ACHN (cell line): ENCODE measurements around the gene PRSS57.
"Not testable (repeated sequence)": the region's sequence is repeated elsewhere in the genome, so short reads cannot be mapped to it uniquely, and the experiment has no call there.

Experiments used
- DNase-seq: peaks from one replicate; pipeline ENCODE4 v3.0.0-alpha.2; 2015
- in situ Hi-C: cut with HindIII; loops from 2 replicates; pipeline ENCODE4 v1.10.0; 2017; ENCODE audit warnings: low sequenced_read_pairs, low pct_ligation_motif_present, low pct_unique_long_range_greater_than_20kb

PRSS57 gene

DNA sequence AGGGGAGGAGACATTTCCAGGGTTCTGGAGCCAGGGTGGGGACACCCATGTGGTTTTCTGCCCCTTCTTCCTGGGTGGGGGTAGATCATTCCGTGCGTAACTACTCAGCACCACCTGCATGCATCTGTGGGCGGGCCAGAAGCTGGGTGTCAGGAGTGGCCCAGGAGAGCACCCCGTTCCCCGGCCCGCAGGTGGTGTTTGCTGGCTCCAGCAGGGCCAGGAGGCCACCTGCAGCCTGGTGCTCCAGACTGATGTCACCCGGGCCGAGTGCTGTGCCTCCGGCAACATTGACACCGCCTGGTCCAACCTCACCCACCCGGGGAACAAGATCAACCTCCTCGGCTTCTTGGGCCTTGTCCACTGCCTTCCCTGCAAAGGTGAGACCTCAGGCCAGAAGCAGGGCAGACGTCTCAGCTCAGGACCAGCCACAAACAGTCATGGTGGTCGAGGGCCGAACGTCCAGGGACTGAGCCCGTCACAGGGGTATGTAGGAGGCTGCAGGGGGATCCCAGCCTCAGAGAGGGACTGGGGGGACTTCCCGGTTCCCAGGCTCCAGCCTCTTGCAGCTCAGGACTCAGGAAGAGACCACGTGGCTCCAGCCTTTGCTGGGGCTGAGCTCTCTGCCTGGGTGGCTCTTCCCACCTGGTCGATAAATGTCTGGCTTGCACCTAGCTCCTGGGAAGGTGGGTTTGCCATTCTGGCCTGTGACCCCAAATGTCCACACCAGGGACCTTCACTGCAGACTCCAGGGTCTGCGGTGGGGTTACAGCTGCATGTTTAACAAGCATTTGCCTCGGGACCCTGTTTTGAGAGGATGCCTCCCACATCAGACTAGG, 17.4 kb downstream of the PRSS57 start:
- DNase-seq: no peak
- in situ Hi-C loops: no loop called here

DNA sequence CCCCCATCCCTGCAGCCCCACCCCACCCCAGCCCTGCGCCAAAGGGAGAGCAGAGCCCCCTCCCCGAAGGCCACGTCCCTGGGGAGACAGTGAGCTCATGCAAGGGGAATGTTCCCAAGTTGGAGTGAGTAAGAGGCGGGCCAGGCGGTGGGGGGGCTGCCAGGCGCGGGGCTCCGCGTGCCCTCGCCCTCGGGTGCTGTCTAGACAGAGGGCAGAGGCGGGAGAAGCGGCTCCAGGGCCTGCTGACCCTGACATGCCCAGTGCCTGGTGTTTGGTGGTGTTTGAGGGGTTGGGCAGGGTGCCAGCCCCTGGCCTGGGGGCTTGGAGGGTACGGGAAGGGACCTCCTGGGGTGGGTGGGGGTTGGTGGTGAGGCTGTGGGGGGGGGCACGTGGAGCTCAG, 18.1 kb downstream of the PRSS57 start:
- peak; percentile 88 for DNase-seq
- in situ Hi-C loops: no loop called here

DNA sequence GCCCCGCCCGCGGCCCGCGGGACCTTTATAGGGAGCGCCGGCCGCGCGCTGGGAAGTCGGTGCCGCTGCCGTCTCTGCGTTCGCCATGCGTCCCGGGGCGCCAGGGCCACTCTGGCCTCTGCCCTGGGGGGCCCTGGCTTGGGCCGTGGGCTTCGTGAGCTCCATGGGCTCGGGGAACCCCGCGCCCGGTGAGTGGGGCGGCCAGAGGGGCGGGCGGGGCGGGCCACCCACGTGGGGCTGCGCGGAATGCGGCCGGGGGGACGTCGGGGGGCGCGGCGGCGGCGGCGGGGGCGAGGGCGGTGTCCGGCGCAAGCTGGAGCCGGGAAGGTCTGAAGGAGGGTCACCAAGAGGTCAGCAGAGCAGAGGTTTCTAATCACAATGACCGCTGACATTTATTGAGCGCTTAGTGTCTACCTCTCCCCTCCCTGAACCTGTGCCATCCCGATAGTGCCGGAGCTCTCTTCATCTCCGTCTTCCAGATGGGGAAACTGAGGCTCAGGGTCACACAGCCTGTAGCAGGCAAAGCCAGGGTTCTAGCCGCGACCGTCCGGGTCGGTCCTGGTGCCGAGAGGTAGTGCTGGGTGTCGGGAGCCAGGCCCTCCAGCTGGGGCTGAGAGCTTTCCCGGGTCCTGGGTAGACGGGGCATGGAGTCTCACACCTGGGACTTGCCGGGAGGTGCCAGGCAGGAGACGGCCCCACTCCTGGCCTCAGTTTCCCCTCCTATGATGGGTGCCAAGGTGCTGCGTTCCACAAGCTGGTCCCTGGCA, 18.7 kb downstream of the PRSS57 start, which contains the start of gene FSTL3:
TSS of gene FSTL3 (plus strand) at position 54 of the 767 bp plus-strand sequence. CDS start at position 86, 32 bp downstream.
- peak; percentile 45 for DNase-seq
- in situ Hi-C loops: no loop called here

DNA sequence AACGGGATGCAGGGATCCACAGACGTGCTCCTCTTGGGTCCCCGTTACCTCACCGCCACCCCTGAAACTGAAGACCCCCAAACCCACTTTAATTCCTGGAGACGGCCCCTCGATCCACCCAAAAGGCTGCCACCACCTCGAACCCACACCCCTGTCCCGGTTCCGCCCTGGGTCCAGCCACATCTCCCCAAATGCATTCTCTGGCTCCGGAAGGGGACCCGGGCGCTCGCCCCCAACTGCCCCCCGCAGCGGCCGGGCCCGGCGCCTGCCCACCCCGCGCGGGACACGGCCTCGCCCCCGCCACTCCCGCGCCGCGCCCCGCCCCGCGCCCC, 19.3 kb downstream of the PRSS57 start:
- DNase-seq: no peak
- in situ Hi-C loops: no loop called here

DNA sequence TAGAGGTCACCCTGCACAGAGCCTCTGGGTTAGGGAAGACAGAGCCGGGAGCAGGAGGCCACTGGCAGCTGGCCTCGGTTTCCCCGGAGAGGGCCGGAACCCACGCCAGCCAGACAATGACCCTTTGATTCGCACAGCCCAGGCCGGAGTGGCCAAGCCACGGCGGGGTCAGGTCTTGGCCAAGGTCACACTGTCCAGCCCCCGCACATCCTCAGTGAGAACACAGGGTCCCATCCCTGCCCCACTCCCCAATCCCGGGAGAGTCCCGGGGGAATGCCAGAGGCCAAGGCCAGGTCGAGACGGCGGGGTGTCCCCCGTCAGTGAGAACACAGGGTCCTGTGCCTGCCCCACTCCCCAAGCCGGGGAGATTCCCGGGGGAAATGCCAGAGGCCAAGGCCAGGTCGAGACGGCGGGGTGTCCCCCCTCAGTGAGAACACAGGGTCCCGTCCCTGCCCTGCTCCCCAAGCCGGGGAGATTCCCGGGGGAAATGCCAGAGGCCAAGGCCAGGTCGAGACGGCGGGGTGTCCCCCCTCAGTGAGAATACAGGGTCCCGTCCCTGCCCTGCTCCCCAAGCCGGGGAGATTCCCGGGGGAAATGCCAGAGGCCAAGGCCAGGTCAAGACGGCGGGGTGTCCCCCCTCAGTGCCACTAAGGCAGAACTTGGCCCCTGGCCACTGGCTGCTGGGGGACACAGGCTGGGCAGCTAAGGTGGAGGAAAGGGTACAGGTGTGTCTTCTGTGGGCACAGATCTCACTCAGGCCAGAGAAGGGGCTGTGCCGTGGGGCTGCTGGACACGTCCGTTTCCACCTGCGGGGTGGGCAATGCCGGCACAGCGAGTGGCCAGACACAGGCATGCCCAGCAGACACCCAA, 20.7 kb downstream of the PRSS57 start:
- in situ Hi-C loops: no loop called here
- no peak for DNase-seq

DNA sequence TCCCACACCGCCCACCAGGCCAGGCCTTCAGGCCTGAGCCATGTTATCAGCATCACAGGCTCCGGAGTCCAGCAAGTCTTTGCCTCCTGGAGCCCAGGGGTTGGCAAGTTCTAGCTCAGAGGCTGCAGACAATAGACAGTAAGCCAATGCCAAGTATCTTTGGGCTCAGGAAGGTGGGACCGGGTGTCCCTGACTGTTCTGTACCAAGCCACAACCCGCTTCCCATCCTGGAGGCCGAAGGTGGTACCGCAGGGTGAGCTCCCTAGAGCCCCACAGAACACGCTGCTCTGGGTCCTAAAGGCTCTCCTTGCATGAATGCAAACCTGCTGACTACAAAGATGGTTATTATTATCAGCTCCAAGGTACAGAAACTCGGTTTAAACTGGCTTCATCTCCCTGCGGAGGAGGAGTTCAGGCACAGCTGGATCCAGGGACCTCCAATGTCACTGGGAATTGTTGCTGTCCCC, 24.6 kb downstream of the PRSS57 start:
- DNase-seq: no peak
- in situ Hi-C loops: no loop called here

DNA sequence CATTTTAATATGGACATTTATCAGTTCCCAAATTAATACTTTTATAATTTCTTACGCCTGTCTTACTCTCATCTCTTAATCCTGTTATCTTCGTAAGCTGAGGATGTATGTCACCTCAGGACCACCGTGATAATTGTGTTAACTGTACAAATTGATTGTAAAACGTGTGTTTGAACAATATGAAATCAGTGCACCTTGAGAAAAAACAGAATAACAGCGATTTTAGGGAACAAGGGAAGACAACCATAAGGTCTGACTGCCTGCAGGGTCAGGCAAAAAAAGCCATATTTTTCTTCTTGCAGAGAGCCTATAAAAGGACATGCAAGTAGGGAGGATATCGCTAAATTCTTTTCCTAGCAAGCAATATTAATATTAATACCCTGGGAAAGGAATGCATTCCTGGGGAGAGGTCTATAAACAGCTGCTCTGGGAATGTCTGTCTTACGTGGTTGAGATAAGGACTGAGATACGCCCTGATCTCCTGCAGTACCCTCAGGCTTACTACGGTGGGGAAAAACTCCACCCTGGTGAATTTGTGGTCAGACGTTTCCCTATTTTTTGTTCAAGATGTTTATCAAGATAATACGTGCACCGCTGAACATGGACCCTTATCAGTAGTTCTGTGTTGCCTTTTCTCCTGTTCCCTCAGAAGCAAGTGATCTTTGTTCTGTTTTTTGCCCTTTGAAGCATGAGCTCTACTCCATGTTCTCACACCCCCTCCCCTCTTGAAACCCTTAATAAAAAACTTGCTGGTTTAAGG, 26.4 kb downstream of the PRSS57 start:
- DNase-seq, in situ Hi-C loops: not testable (repeated sequence)

DNA sequence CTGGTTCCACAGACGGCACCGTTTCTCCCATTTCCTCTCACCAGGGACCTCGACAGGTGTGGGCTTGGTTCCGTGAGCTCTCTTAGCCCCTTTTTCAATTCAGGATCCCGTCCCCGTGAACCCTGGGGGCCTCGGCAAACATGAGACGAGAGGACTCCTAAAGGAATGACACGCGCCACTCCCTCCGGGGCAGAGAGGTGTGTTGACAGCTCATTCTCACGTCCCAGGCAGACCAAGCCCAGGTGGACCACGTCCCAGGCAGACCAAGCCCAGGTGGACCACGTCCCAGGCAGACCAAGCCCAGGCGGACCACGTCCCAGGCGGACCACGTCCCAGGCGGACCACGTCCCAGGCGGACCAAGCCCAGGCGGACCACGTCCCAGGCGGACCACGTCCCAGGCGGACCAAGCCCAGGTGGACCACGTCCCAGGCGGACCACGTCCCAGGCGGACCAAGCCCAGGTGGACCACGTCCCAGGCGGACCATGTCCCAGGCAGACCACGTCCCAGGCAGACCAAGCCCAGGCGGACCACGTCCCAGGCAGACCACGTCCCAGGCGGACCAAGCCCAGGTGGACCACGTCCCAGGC, 28.2 kb downstream of the PRSS57 start:
- in situ Hi-C loops, DNase-seq: not testable (repeated sequence)

DNA sequence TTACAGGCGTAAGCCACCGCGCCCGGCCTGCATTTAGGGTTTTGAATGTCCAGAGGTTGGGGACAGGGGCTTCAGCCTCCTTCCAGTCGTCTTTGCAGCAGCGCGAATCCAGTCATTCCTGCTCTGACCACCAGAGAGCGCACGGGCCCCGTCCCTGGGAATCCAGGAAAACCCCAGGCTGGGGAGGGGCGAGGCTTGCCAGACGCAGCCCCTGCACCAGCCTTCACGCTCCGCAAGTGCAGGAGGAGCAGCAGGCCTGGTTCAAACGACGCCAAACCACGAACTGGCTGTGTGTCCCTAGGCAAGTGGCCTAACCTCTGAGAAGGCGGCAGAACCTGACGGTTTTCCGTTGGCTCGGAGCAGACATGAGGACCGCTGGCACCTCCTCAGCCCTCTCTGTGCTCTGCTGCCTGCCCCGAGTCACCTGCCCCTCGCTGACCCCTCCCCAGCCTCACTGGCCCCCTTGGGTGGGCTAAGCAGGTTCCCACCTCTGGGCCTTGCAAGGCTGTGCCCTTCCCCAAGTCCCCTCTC, 30.3 kb downstream of the PRSS57 start:
- in situ Hi-C loops: no loop called here
- peak; percentile 69 for DNase-seq

DNA sequence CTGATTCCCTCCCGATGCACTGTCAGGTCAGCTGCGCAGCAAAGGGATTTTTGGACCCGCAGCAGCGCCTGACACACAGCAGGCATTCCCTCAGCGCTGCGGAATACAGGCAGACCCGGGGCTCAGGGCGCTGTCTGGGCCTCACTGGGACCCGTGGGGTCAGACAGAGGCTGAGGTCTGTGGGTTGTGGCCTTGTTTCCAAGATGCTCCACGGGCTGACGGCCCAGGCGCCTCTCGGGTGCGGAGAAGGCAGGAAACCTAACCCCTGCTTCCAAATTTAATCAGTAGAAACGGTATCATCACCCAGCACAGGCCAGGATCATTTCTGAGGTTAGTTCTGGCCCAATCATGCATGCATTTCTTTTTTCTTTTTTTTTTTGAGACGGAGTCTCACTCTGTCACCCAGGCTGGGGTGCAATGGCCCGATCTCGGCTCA, 31.6 kb downstream of the PRSS57 start:
- in situ Hi-C loops: no loop called here
- no peak for DNase-seq

DNA sequence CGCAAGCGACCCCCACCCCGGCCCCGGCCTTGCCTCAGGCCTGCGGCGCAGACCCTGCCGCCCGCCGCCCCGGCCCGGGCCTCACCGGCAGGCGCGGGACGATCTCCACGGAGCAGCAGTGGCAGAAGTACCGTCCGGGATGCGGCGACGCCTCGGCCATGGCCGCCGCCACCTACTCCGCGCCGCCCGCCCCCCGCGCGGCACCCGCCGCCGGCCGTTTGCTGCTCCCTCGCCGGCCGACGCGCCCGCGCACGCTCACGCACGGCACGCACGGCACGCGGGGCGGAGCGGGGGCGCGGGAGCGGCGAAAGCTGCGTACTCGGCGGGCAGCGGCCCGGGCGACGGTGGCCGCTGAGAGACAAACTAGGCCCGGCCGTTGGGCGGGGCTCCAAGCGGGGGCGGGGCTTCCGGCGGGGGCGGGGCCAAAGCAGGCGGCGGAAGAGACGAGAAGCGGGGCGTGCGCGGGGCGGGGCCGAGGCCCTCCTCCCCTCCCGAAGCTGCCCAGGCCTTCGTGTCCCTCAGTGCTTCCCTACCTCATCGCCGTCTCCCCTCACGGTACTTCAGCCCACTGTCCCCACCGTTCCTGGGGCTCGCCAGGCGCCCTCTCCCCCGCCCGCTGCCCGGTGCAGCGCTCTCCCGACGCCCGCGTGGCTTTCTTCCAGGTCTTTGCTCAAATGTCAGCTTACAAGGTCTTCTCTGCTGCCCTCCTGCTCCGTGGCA, 32.1 kb downstream of the PRSS57 start, which contains the start of gene RNF126:
TSS of gene RNF126 (minus strand) at position 253 of the 720 bp plus-strand sequence. CDS start at position 160, 93 bp downstream.
- DNase-seq: peak; percentile 84
- in situ Hi-C loops: no loop called here

DNA sequence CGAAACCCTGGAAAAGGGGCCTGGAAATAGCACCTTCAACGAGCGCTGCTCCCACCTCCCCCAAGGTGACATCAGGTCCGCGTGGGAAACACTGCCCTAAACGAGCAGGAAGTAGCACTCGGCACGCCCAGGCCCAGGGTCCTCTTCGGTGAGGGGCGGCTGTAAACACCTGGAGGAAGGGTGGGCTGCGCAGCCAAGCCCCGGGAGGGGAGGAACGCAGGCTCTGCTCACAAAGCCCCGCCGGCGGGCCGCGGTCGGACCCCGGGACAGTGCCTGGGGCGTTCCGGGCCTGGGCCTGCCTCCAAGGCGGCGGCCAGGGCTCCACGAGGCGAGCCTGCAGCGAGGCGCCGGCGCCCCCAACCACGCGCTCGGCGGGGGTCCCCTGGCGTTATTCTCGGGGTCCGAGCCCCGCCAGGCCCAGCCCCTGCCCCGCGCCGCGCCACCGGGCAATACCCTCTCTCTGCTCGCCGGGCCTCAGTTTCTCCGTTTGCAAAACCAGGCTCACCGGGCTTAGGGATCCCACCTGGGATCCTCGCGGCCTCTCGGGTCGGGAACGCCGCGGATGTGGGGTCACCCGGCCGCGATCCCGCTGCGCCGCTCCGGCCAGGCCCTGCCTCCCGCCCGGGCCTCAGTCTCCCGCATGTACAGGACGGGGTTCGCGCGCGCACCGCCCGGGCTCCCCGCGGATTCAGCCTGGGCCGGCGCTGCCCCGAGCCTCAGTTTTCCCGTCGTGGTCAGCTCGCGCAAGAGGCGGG, 32.9 kb downstream of the PRSS57 start:
- in situ Hi-C loops: no loop called here
- DNase-seq: peak; percentile 46

DNA sequence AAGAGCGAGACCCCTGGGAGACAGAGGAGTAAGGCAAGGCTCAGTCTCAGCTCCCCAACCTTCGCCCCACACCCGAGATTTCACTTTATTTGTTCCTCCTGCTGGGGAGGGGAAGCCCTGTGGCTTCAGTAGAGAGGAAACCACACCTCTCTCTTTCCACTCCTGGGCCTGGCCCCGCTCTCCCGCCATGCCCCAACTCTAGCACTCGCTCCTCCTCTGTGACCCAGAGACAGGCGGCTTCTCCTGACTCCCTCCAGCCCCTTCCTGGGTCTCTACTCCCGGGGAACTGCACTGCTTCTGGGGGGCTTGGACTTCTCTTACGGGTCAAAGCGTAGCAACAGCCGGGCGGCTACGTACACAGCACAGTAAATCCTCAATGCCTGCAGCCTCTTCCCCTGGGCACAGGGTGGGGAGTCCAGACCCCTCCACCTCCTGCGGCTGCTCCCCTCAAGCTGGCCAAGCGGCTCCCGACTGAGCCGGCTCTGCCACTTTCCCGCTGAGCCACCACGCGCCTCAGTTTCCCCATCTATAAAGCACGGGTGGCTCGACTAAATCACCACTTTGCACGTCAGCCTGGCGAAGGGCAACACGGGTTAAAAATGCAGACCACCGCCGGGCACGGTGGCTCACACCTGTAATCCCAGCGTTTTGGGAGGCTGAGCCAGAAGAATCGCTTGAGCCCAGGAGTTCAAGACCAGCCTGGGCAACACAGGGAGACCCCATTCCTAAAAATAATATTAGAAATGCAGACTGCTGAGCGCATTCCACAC, 33.6 kb downstream of the PRSS57 start:
- in situ Hi-C loops: no loop called here
- no peak for DNase-seq

DNA sequence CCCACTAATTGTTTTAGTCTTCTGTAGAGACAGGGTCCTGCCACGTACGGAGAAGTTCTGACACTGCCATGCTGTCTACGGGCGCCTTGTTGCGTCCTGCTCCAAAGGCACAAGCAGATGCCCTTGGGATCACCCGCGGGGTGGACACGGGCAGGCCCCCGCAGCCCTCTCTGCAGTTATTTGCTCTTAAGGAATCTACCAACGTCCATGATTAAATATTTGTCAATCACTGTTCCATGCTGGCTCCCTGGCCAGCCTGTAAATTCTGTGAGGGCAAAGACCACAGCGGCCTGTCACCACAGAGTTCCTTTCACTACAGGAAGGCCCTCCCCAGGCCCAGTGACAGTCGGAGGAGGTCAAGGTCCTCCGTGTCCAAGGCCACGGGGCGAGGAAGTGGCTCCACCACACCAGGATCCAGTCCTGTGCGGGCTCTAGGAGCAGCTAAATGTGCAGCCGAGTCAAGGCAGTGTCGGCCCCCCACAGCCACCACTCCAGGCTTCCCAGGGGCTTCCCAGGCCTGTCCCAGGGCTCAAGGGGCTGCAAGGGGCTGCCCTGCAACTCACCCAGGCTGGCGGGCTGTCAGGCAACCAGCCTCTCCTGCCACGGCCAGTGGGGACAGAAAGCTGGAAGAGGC, 34.3 kb downstream of the PRSS57 start:
- no peak for DNase-seq
- in situ Hi-C loops: no loop called here
